HEK293T (cell line): ENCODE results near the gene PCNX1.

ENCODE experiments used
- ARNT ChIP-seq: fragments of 450-650 bp; IDR thresholded peaks from 2 replicates; pipeline ENCODE4 v1.6.1; 2017; ENCODE audit warnings: mild to moderate bottlenecking
- BHLHE40 ChIP-seq: fragments of 450-650 bp; IDR thresholded peaks from 2 replicates; pipeline ENCODE4 v1.6.1; 2016; ENCODE audit warnings: mild to moderate bottlenecking, moderate library complexity, borderline replicate concordance
- ELF4 ChIP-seq: fragments of 450-650 bp; IDR thresholded peaks from 2 replicates; pipeline ENCODE4 v1.6.1; 2017; ENCODE audit warnings: antibody characterized with exemption
- NFRKB ChIP-seq: fragments of 450-650 bp; IDR thresholded peaks from 2 replicates; pipeline ENCODE4 v1.6.1; 2016; ENCODE audit warnings: mild to moderate bottlenecking, moderate library complexity
- SP1 ChIP-seq: fragments of 450-650 bp; IDR thresholded peaks from 2 replicates; pipeline ENCODE4 v1.6.1; 2017
- ZNF384 ChIP-seq: fragments of 450-650 bp; IDR thresholded peaks from 2 replicates; pipeline ENCODE4 v1.6.1; 2016

DNA sequence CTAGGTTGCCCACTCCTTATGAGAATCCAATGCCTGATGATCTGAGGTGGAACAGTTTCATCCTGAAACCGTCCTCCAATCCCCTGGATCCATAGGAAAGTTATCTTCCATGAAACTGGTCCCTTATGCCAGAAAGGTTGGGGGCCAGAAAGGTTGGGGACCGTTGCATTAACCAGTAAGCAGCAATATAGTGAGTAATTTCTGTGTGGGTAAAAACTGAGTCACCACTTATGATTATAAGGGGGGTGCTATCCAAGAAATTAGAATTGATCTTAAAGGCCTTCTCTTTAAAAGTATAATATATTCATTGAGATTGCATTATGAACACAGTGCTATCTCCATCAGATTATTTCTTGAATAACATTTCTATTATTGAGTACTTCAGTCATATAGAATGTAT is 97.2 kb downstream of the PCNX1 start:
- TF ChIP-seq BHLHE40: no peak
- no peak for TF ChIP-seq SP1
- TF ChIP-seq NFRKB: no peak
- TF ChIP-seq ARNT: no peak
- no peak for TF ChIP-seq ZNF384
- no peak for TF ChIP-seq ELF4
